Pancreas (tissue), 10 donors: ENCODE data around the gene SRRM2. TPM values are rescaled to one million over a fixed set of nuclear protein-coding genes. Genes with fewer than 3 reads are reported as not detected.

Experiments used
- ATAC-seq, 4 donors: fragments of 200-7000 bp; cut with Tn5 transposase; one replicate each; pipeline versions ENCODE4 v1.8.0 to v1.9.1; 2020; ENCODE audit warnings: mild to moderate bottlenecking in 4 of 4, moderate library complexity in 4 of 4
- DNase-seq, 6 donors: peaks; one replicate each; pipeline ENCODE4 v3.0.0-alpha.2; 2020
- FAIRE-seq: peaks from 2 replicates; lab custom pipeline; 2012; peaks lifted over from hg19 to GRCh38; lab: Jason Lieb, UNC
- H3K27ac ChIP-seq, 4 donors: fragments of 200-600 bp; sonication (generic); 1 replicate in 3 of 4; 2 replicates in 1 of 4; pipeline versions ENCODE4 v1.5.0 to v1.8.0; 2020
- H3K27me3 ChIP-seq, 4 donors: fragments of 200-600 bp; one replicate each; pipeline ENCODE4 v1.8.0; 2021
- H3K36me3 ChIP-seq, 3 donors: fragments of 200-600 bp; sonication (generic) in 1 of 3; one replicate each; pipeline versions ENCODE4 v1.5.0 to v1.8.0; 2020 to 2021
- H3K4me1 ChIP-seq, 3 donors: fragments of 200-600 bp; one replicate each; pipeline ENCODE4 v1.8.0; 2021
- H3K4me3 ChIP-seq, 4 donors: fragments of 200-600 bp; sonication (generic) in 2 of 4; one replicate each; pipeline versions ENCODE4 v1.5.0 to v1.8.0; 2020 to 2021
- H3K9me3 ChIP-seq, 4 donors: fragments of 200-600 bp; one replicate each; pipeline ENCODE4 v1.8.0; 2021
- WGBS, 2 donors: extraction: QIAGEN DNeasy Blood & Tissue Kit; methylation state at CpG; one replicate each; pipeline ENCODE4 v1.1.7; 2013; 5-methylcytosine and 5-hydroxymethylcytosine counted together
- intact Hi-C, 3 donors: fragments of 100-400 bp; cut with DNase I; formaldehyde crosslinking; loops; one replicate each; pipeline versions ENCODE4 v1.11.1 to v1.14.2; 2022
- polyA plus RNA-seq, 2 donors: library from polyadenylated mRNA; stranded (reverse); fragments of 200-250 nt; gene quantifications; one replicate each; pipeline ENCODE4 v1.2.3, GENCODE V29; 2013
- total RNA-seq, 6 donors: library from RNA; stranded (reverse); fragmentation: NEBNext Ultra II Directional in 4 of 6; extraction: Animal tissue kit (Norgen Biotek cat#: 25700) in 4 of 6; gene quantifications; one replicate each; pipeline versions ENCODE4 v1.2.1 to v1.2.4, GENCODE V29; 2021 to 2023
- TF ChIP-seq, protein P1 (sequence below), 4 donors: fragments of 200-600 bp; sonication (generic) in 3 of 4; IDR thresholded peaks; one replicate each; pipeline versions ENCODE4 v1.5.0 to v1.8.0; 2021; ENCODE audit warnings: antibody characterized with exemption in 4 of 4
- donor health status: healthy with polysubstance abuse.
- donor health status: DM: no; HTN: no; CAD: no; lungs with moderate emphysema.
- donor health status: DM: no; HTN: no; CAD: no.
- donor health status: control.
- donor health status: control.
- donor health status: Bipolar disorder and iron deficiency.
- donor health status: DM: yes; HTN: yes; CAD: no.
- donor health status: DM: no; HTN: no; CAD: no.
- donor health status: DM: no; HTN: no; CAD: no.
- donor health status: DM: yes; HTN: yes; CAD: no.

Gene SRRM2
- total and polyA plus RNA-seq, 8 donors: 244 to 1,932 (median 380) TPM

DNA sequence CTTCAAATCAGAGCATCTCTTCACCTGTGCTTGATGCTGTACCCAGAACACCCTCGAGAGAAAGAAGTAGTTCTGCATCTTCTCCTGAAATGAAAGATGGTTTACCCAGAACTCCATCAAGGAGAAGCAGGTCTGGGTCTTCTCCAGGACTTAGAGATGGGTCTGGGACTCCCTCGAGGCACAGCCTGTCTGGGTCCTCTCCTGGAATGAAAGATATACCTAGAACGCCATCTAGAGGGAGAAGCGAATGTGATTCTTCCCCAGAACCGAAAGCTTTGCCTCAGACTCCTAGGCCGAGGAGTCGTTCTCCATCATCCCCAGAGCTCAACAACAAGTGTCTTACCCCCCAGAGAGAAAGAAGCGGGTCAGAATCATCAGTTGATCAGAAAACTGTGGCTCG is 12.3 kb downstream of the SRRM2 start:
- Histone ChIP-seq H3K4me3 (no peak overlapping the region), H3K9me3 (no peaks in the 10 kb centered on the region), H3K27me3 (no peaks in the 10 kb centered on the region), H3K27ac (no peak overlapping the region), H3K4me1 (no peaks in the 10 kb centered on the region), H3K36me3 (peaks cover 16 to 97% (median 82%) of the 10 kb centered on the region in 3 donors)
- DNase-seq (peak in 1 of 6 donors; percentile 1), ATAC-seq (no peak), FAIRE-seq (no peak)
- intact Hi-C loops: no loop called here
- TF ChIP-seq, protein P1, sequence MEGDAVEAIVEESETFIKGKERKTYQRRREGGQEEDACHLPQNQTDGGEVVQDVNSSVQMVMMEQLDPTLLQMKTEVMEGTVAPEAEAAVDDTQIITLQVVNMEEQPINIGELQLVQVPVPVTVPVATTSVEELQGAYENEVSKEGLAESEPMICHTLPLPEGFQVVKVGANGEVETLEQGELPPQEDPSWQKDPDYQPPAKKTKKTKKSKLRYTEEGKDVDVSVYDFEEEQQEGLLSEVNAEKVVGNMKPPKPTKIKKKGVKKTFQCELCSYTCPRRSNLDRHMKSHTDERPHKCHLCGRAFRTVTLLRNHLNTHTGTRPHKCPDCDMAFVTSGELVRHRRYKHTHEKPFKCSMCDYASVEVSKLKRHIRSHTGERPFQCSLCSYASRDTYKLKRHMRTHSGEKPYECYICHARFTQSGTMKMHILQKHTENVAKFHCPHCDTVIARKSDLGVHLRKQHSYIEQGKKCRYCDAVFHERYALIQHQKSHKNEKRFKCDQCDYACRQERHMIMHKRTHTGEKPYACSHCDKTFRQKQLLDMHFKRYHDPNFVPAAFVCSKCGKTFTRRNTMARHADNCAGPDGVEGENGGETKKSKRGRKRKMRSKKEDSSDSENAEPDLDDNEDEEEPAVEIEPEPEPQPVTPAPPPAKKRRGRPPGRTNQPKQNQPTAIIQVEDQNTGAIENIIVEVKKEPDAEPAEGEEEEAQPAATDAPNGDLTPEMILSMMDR (IDR thresholded peaks at IDR 0.05): no peak
- 92 to 95% methylated on average over 9 of the region's 9 CpGs for WGBS, 2 donors

GRCh38 chr16:2765462-2766404 is 13.3 kb downstream of the SRRM2 start:
- Histone ChIP-seq H3K4me3 (no peak overlapping the region), H3K9me3 (no peaks in the 10 kb centered on the region), H3K27me3 (no peaks in the 10 kb centered on the region), H3K27ac (no peak overlapping the region), H3K36me3 (peaks cover 11 to 97% (median 82%) of the 10 kb centered on the region in 3 donors), H3K4me1 (no peaks in the 10 kb centered on the region)
- ATAC-seq (no peak), DNase-seq (peak in 1 of 6 donors; percentile 71), FAIRE-seq (no peak)
- 94 to 96% methylated on average over 73 of the region's 73 CpGs for WGBS, 2 donors
- TF ChIP-seq, protein P1 (IDR thresholded peaks at IDR 0.05): no peak
- intact Hi-C loops: no loop called here

DNA sequence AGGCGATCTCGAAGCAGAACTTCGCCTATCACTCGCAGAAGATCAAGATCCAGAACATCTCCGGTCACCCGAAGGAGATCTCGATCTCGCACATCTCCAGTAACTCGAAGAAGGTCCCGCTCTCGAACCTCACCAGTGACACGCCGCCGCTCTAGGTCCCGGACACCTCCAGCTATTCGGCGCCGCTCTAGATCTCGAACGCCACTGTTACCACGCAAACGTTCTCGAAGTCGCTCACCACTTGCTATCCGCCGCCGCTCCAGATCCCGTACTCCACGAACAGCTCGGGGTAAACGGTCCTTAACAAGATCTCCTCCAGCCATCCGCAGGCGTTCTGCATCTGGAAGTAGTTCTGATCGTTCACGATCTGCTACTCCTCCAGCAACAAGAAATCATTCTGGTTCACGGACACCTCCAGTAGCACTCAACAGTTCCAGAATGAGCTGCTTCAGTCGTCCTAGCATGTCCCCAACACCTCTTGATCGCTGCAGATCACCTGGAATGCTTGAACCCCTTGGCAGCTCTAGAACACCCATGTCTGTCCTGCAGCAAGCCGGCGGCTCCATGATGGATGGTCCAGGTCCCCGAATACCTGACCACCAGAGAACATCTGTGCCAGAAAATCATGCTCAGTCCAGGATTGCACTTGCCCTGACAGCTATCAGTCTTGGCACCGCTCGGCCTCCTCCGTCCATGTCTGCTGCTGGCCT is 14.1 kb downstream of the SRRM2 start:
- ATAC-seq (no peak), DNase-seq (peak in 1 of 6 donors; percentile 53), FAIRE-seq (no peak)
- Histone ChIP-seq H3K4me3 (no peak overlapping the region), H3K9me3 (no peaks in the 10 kb centered on the region), H3K27me3 (no peaks in the 10 kb centered on the region), H3K27ac (no peak overlapping the region), H3K4me1 (no peaks in the 10 kb centered on the region), H3K36me3 (peaks cover 11 to 97% (median 78%) of the 10 kb centered on the region in 3 donors)
- intact Hi-C loops: no loop called here
- TF ChIP-seq, protein P1 (IDR thresholded peaks at IDR 0.05): no peak
- 93 to 94% methylated on average over 44 of the region's 44 CpGs for WGBS, 2 donors

DNA sequence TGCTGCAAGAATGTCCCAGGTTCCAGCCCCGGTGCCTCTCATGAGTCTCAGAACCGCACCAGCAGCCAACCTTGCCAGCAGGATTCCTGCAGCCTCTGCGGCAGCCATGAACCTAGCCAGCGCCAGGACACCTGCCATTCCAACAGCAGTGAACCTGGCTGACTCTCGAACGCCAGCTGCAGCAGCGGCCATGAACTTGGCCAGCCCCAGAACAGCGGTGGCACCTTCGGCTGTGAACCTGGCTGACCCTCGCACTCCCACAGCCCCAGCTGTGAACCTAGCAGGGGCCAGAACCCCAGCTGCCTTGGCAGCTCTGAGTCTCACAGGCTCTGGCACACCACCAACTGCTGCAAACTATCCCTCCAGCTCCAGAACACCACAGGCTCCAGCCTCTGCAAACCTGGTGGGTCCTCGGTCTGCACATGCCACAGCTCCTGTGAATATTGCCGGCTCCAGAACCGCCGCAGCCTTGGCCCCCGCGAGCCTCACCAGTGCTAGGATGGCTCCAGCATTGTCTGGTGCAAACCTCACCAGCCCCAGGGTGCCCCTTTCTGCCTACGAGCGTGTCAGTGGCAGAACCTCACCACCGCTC is 14.8 kb downstream of the SRRM2 start:
- no peak overlapping the region for H3K27ac ChIP-seq
- DNase-seq (peak in 2 of 6 donors; percentile 67 to 78), ATAC-seq (peak in 2 of 4 donors; percentile 9 to 32), FAIRE-seq (no peak)
- no peaks in the 10 kb centered on the region for H3K4me1 ChIP-seq
- peaks cover 11 to 92% (median 78%) of the 10 kb centered on the region in 3 donors for H3K36me3 ChIP-seq
- H3K4me3 ChIP-seq: no peak overlapping the region
- TF ChIP-seq, protein P1 (IDR thresholded peaks at IDR 0.05): no peak
- WGBS, 2 donors: 64 to 73% methylated on average over 19 of the region's 19 CpGs
- intact Hi-C loops: no loop called here
- H3K9me3 ChIP-seq: no peaks in the 10 kb centered on the region
- H3K27me3 ChIP-seq: no peaks in the 10 kb centered on the region
